GM21515 (cell line): ENCODE results near the gene TSEN15.
"Not testable (repeated sequence)": the region's sequence is repeated elsewhere in the genome, so short reads cannot be mapped to it uniquely, and the experiment has no call there.

ENCODE experiments used
- ATAC-seq: cut with Tn5 transposase; IDR thresholded peaks from one replicate; pipeline ENCODE4 v1.9.1; 2021; ENCODE audit not compliant: unreplicated experiment

Gene TSEN15

GRCh38 chr1:184031092-184031408, 20.5 kb upstream of the TSEN15 start:
- no peak for ATAC-seq

DNA sequence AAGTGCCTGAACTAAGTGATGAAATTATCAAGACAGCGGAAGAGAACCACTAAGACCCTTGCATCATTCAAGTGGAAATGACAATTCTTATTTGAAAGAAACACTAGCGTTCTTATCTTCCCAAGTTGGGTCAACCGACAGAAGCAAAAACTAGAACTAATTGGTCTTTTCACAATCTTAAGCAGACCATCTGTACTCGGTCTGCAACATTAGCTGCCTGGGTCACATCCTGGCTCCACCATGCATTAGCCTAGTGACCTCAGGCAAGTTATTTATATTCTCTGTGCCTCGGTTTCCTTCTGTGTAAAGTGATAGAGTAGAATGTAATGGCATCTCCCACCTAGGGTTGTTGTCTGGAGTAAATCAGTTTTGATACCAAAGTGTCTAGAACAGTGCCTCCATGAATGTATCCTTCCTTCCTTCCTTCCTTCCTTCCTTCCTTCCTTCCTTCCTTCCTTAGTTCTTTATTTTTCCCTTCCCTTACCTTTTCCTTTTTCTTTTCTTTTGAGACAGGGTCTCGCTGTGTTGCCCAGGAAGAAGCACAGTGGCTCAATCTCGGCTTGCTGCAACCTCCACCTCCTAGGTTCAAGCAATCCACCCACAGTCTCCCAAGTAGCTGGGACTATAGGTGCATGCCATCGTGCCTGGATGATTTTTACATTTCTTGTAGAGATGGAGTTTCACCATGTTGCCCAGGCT, 20.0 kb upstream of the TSEN15 start:
- no peak for ATAC-seq

DNA sequence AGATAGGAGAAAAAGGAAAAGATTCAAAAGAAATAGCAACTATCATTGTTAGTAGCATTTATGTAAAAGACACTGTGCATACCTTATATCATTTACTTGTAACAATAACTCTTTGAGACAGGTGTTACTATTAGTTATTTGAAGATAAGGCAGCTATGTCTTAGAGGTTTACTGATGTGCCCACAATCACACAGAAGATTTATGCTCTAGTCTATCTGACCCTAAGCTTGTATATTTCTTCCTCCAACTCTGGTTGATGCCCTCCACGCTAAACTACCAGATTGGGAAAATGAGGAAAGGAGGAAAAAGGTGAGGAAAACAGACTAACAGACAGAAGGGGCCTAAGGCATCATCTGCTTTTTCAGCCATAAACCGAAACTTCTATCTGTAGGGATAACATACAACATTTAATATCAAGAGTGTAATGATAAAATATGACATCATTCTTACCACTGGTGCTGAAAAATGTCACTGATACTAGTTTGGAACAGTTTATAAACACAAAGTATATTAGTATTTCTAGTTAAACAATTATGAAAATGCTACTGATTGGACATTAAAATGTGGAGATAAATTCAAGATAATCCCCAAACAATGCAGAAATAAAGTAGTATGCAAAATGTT, 19.1 kb upstream of the TSEN15 start:
- ATAC-seq = no peak

DNA sequence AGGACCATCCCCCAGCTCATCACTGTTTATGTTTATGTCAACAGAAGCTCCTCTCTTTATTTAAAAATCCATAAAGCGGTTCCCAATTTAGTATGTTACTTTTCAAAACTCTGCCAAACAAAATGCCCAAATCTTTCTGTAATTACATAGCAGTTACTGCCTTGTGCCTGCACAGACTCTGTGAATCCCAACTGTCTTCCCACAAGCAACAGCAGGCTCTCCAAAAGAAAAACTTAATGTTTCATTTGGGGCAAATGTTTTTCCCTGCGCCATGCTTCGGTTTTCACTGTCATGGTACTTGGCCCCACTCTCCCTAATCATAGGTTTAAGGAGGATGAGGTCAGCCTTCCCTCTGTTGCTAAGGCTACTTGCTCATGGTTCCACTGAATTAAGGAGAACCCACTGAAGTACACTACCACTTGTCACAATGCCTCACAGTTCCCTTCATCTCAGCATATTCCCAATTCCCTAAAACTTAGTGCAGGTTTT, 18.6 kb upstream of the TSEN15 start:
- no peak for ATAC-seq

DNA sequence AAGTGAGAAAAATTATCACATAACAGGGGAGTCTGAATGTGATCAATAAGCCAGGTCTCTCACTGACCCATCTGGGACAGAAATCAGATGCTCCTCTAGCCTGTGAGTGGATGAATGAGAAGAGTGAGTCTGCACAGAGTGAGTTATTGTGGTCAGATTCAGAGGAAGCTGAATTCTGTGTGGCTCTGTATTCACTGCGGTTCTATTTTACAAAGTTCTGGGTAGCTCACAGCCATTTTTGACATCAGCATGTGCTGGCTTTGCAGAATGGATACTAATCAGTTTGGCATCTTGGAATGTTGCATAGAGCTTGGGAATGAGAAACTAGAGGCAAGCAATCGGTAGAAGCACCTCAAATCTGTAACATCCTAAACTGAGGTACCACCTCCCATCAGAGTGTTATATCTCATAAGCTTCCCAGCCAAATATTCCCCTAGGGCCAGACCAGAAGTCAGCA, 17.8 kb upstream of the TSEN15 start:
- no peak for ATAC-seq

- no peak for ATAC-seq
These were observed 16.7 kb upstream of the TSEN15 start for GRCh38 chr1:184034761-184035379.

DNA sequence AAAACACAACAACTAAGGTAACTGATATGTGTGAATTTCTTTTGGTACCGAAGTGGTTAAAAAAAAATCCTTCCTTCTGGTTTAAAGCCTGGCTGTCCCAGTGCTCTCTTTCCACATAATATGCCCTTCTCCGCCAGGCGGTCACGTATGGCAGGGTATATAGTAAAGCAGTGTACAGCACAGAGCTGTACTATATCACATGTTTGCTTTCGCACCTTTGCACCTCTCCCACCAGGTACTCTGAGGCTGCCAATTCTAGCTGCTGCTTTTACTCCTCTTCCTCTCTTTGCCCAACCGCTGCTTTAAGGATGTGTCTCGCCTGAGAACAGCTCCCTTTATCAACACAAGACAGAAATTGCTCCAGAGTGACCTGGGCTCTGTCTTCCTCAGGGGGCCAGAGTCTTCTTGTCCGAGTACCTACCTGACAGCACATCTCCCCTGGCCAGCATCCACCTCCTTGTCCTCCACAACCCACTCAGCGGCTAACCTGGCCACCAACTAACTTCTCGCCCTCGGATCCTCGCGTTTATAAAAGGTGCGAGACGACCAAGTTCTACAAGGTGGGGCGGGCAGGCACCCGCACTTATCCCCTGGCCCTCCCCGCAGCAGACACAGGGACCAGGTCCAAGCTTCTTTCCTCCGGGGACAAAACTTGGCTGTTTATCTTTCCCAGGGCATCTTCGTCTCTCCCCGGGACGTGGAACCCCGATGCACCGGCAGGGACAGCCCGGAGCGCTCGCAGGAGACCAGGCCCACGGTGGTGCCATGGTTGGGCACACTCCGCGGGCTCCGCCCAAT, 15.6 kb upstream of the TSEN15 start:
- ATAC-seq = no peak

GRCh38 chr1:184036517-184036949, 15.0 kb upstream of the TSEN15 start:
- ATAC-seq = no peak

DNA sequence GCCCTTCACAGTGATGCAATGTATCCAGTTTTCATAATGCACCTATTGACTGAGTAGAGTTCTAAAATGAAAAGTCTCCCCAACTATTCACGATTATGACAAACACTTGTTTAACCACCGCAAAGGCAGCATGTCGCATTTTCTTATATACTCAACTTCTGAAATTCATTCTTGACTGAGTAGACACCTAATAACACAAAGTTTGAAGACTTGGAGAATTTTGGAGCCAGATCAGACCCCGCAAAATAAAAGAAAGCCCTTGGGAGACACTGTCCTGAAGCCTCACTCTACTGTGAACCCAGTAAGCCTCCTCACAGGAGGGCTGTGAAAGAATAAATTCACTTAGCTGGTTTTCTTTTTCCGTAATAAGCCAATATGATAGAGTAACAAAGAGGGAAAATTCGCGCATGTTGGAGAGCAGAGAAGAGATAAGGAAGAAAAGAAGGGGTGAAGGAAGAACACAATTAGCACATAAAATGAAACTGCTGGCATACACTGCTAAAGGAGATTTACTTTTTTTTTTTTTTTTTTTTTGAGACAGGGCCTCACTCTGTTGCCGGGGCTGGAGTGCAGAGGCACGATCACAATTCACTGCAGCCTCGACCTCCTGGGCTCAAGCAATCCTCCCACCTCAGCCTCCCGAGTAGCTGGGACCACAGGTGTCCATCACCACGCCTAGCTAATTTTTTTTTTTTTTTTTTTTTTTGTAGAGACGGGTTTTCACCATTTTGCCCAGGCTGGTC, 13.5 kb upstream of the TSEN15 start:
- ATAC-seq = no peak

- no peak for ATAC-seq
These were observed 12.4 kb upstream of the TSEN15 start for GRCh38 chr1:184039126-184039525.

DNA sequence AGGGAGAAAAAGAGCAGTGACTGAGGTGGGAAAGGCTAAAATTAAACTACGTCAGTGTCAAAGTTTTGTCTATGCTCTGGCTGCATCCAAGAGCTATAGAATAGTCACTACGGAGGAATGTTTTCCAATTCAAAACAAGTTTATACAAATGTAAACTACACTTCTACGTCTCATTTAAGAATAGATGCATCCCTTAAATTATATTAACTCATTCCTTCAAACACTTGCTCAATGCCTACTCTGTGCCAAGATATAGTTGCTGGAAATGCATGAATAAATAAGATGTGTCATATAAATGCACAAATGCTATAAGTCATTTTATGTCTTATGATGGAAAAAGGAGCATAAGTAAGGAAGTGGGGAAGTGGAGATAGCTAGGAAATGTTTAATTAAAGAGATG, 9.8 kb upstream of the TSEN15 start:
- ATAC-seq = no peak

GRCh38 chr1:184043315-184043714, 8.2 kb upstream of the TSEN15 start:
- not testable (repeated sequence) for ATAC-seq

DNA sequence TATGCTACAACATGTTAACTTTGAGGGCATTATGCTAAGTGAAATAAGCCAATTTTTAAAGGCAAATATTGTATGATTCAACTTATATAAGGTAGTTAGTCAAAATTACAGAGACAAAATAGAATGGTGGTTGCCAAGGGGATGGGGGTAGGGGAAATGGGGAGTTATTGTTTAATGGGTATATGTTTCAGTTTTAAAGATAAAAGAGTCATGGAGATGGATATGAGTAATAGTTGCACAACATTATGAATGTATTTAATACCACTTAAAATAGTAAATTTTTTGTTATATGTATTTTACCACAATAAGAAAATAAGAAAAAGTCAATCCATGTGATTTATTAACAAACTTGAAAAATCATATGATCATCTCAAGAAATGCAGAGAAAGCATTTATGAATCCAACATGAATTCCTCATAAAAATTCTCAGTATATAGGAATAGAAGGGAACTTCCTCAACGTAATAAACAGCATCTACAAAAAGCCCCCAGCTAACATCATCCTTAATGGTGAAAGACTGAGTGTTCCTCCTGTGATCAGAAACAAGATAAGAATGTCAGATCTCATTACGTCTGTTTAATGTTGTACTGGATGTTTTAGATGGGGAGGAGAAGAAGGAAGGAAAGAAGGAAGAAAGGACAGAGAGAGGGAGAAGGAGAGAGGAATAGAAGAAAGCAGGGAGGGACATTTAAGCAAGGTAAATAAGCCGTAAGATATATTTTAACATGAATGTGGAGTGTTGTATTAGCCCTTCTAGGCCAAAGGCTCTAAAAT, 6.7 kb upstream of the TSEN15 start:
- ATAC-seq = no peak

GRCh38 chr1:184047541-184047940, 4.0 kb upstream of the TSEN15 start:
- not testable (repeated sequence) for ATAC-seq

DNA sequence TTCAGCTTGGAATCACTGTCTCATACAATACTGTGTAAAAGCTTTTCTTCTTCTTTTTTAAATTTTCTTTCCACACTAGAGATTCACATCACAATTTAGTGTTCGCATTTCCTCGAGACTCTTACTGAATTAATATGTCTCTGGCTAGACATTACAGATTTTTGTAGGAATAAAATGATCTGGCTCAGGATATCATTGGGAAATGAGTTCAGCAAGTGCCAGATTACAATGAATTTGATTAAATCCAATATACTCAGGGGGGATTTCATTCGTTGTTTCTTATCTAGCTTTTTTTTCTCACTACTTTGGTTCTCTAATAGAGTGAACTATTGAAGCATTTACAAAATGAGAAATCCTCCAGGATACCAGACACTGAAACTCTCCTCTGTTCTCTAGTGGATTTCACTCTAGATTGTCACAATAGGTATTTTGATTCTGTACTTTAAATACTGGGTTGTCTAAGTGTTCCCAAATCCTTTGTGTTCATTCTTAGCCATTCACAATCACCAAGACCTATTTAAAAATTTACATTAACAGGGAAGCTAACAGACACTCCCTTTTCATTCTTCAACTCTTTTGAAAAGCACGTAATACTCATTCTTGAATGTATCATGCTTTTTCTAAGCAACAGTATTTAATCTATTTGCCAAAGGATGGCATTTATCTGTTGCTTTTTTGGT, 2.8 kb upstream of the TSEN15 start:
- ATAC-seq = no peak

GRCh38 chr1:184049291-184049690, 2.2 kb upstream of the TSEN15 start:
- no peak for ATAC-seq

DNA sequence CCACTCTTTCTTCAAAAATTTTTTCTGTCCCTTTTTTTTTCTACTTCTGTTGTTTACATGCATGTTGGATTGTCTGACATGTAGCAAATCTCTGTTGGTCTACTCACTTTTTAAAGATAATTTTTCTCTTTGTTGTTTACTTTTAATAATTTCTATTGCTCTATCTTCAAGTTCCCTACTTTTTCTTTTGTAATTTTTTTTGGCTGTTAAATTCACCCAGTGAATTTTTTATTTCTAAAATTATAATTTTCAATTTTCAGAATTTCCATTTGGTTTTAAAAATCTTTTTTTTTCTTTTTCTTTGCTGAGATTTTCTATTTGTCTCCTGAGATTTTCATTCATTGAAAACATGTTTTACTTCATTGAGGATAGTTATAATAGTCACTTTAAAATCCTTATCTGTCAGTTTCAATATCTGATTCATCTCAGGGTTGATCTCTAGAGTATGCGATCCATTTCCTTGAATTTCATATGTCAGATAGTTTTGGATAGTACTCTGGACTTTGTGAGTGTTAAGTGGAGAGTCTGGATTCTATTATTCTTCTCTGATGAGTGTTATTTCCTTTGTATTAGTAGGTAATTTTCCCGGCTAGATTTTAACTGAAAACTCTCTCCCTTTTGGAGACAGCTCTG, 1.6 kb upstream of the TSEN15 start:
- no peak for ATAC-seq

DNA sequence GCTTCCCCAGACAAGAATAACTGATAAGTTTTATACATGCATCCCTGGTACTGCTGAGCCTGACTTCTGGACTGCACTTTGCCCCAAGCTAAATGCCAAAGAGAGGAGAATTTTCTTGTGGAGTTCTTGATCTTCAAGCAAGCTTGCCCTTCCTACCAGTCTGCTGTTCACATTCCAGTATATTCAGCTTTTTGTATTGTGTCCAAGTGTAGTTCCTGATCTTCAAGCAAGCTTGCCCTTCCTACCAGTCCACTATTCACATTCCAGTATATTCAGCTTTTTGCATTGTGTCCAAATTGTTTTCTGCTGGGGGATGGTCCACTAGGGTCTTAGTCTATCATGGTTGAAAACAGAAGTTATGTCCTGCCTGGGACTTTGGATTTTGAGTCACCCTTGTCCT, 894 bp upstream of the TSEN15 start:
- ATAC-seq = no peak

DNA sequence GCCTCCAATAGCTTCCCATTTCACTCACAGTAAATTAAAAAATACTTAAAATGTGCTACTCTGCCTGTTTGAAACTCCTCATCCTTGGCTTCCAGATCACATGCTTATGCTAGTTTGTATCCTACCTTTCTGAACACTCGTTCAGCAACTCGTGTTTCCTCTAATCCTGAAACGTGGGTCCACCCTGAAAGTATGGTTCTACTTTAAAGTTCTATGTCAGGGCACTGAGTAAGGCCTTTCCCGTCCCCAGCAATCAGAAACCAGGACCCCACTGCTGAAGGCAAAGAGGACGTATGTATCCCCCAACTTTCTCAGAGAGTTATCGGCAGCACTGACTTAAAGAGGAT, 419 bp upstream of the TSEN15 start:
- ATAC-seq = no peak
